H1 (cell line): ENCODE results near the gene PTPRH. TPM values are rescaled to one million over a fixed set of nuclear protein-coding genes. Genes with fewer than 3 reads are reported as not detected.

ENCODE experiments used
- CTCF ChIA-PET: fragments of 300-600 bp; sonication (Branson Sonifier 250); formaldehyde crosslinking; loops from one replicate; lab custom pipeline; 2021; ENCODE audit not compliant: partially characterized antibody; lab: Charles Lee
- POLR2A ChIA-PET: fragments of 300-600 bp; sonication (Branson Sonifier 250); formaldehyde crosslinking; loops from one replicate; lab custom pipeline; 2021; ENCODE audit warnings: inconsistent platforms; ENCODE audit not compliant: partially characterized antibody; lab: Charles Lee
- DNase-seq, 2 experiments: peaks; one replicate each; pipeline versions ENCODE4 v3.0.0 to v3.0.0-alpha.2; 2010 to 2022; ENCODE audit warnings: low spot score in 2 of 2, low read depth in 1 of 2, mixed read lengths in 1 of 2
- FAIRE-seq: peaks from 2 replicates; lab custom pipeline; 2011; peaks lifted over from hg19 to GRCh38; lab: Jason Lieb, UNC
- H2AFZ ChIP-seq: 2 replicates; pipeline ENCODE4 v1.8.1; 2012; ENCODE audit warnings: low read length, inconsistent platforms
- H2AK5ac ChIP-seq: 2 replicates; pipeline ENCODE4 v1.6.1; 2013; ENCODE audit warnings: low read depth, low read length
- H2BK120ac ChIP-seq: replicated peaks from 2 replicates; pipeline ENCODE3; 2013; ENCODE audit warnings: low read depth, low read length, inconsistent platforms
- H2BK12ac ChIP-seq: 2 replicates; pipeline ENCODE4 v1.6.1; 2013; ENCODE audit warnings: low read depth, low read length
- H2BK15ac ChIP-seq: 2 replicates; pipeline ENCODE4 v1.6.1; 2013; ENCODE audit warnings: low read length
- H2BK20ac ChIP-seq: 2 replicates; pipeline ENCODE4 v1.6.1; 2013; ENCODE audit warnings: low read length
- H2BK5ac ChIP-seq: 2 replicates; pipeline ENCODE4 v1.6.1; 2013; ENCODE audit warnings: low read depth, low read length
- H3K14ac ChIP-seq: 2 replicates; pipeline ENCODE4 v1.6.1; 2013; ENCODE audit warnings: inconsistent platforms; ENCODE audit not compliant: insufficient read length
- H3K18ac ChIP-seq: 2 replicates; pipeline ENCODE4 v1.6.1; 2013; ENCODE audit warnings: low read length; ENCODE audit errors: extremely low read depth
- H3K23ac ChIP-seq: 2 replicates; pipeline ENCODE4 v1.6.1; 2013; ENCODE audit warnings: inconsistent platforms; ENCODE audit not compliant: insufficient read length
- H3K23me2 ChIP-seq: 2 replicates; pipeline ENCODE4 v1.6.1; 2013; ENCODE audit warnings: low read depth, low read length
- H3K27ac ChIP-seq: 2 replicates; pipeline ENCODE4 v1.6.1; 2011; ENCODE audit warnings: low read depth, low read length, inconsistent platforms
- H3K27me3 ChIP-seq, 4 experiments: replicated peaks in 1 of 4; 1 replicate in 1 of 4; 2 replicates in 3 of 4; pipeline versions ENCODE4 v1.6.1 to v1.8.1; 2011 to 2013; ENCODE audit warnings: low read length in 3 of 4, mild to moderate bottlenecking in 3 of 4, inconsistent platforms in 2 of 4, mixed read lengths in 2 of 4, moderate library complexity in 1 of 4; ENCODE audit not compliant: control insufficient read depth in 3 of 4, insufficient read depth in 3 of 4; ENCODE audit errors: extremely low read depth in 1 of 4
- H3K36me3 ChIP-seq, 4 experiments: 2 replicates each; pipeline versions ENCODE4 v1.6.1 to v1.8.1; 2011 to 2013; ENCODE audit warnings: mild to moderate bottlenecking in 4 of 4, low read length in 3 of 4, moderate library complexity in 2 of 4, control low read depth in 1 of 4, inconsistent platforms in 1 of 4; ENCODE audit not compliant: insufficient read depth in 4 of 4, control insufficient read depth in 2 of 4
- H3K4ac ChIP-seq: replicated peaks from 2 replicates; pipeline ENCODE3; 2013; ENCODE audit warnings: low read length, low read depth, mixed read lengths, inconsistent platforms; ENCODE audit not compliant: insufficient read length
- H3K4me1 ChIP-seq, 4 experiments: replicated peaks in 1 of 4; 1 replicate in 1 of 4; 2 replicates in 3 of 4; pipeline versions ENCODE4 v1.6.1 to v1.8.1; 2011 to 2013; ENCODE audit warnings: low read length in 3 of 4, inconsistent platforms in 2 of 4, mixed read lengths in 1 of 4; ENCODE audit not compliant: insufficient read depth in 4 of 4, control insufficient read depth in 3 of 4
- H3K4me2 ChIP-seq, 2 experiments: 2 replicates each; pipeline versions ENCODE4 v1.6.1 to v1.8.1; 2011 to 2013; ENCODE audit warnings: low read depth in 2 of 2, low read length in 2 of 2, control low read depth in 1 of 2, inconsistent platforms in 1 of 2, mild to moderate bottlenecking in 1 of 2; ENCODE audit not compliant: insufficient read depth in 1 of 2
- H3K4me3 ChIP-seq, 4 experiments: fragments of 200-600, 300-600 bp in 1 of 4; sonication (generic), shearing (Covaris generic), sonication (Bioruptor Twin) in 1 of 4; 2 replicates each; pipeline versions ENCODE4 v1.5.1 to v1.8.1; 2011 to 2016; ENCODE audit warnings: low read length in 4 of 4, low read depth in 3 of 4, control low read depth in 2 of 4, inconsistent platforms in 2 of 4, mild to moderate bottlenecking in 2 of 4, mixed read lengths in 1 of 4, moderate library complexity in 1 of 4; ENCODE audit not compliant: insufficient read depth in 2 of 4; ENCODE audit errors: extremely low read depth in 1 of 4
- H3K56ac ChIP-seq: replicated peaks from 2 replicates; pipeline ENCODE3; 2013; ENCODE audit warnings: low read depth, mild to moderate bottlenecking, mixed read lengths, low read length, inconsistent platforms; ENCODE audit not compliant: insufficient read length
- H3K79me1 ChIP-seq: 2 replicates; pipeline ENCODE4 v1.6.1; 2013; ENCODE audit warnings: low read depth, low read length, control low read depth
- H3K79me2 ChIP-seq, 2 experiments: 2 replicates each; pipeline versions ENCODE4 v1.6.1 to v1.8.1; 2012 to 2013; ENCODE audit warnings: low read length in 2 of 2, mild to moderate bottlenecking in 2 of 2, inconsistent platforms in 1 of 2; ENCODE audit not compliant: insufficient read depth in 2 of 2, control insufficient read depth in 1 of 2
- H3K9ac ChIP-seq, 4 experiments: replicated peaks in 1 of 4; 1 replicate in 1 of 4; 2 replicates in 3 of 4; pipeline versions ENCODE4 v1.6.1 to v1.8.1; 2011 to 2013; ENCODE audit warnings: low read depth in 3 of 4, low read length in 3 of 4, control low read depth in 2 of 4, mild to moderate bottlenecking in 2 of 4, moderate library complexity in 2 of 4, inconsistent platforms in 1 of 4; ENCODE audit errors: extremely low read depth in 1 of 4
- H3K9me3 ChIP-seq, 2 experiments: 2 replicates each; pipeline versions ENCODE4 v1.6.1 to v1.8.1; 2012 to 2013; ENCODE audit warnings: mild to moderate bottlenecking in 2 of 2, moderate library complexity in 2 of 2, control low read depth in 1 of 2, inconsistent platforms in 1 of 2, low read depth in 1 of 2, low read length in 1 of 2, mixed read lengths in 1 of 2; ENCODE audit not compliant: insufficient read depth in 2 of 2
- H4K20me1 ChIP-seq, 2 experiments: replicated peaks in 1 of 2; 2 replicates each; pipeline versions ENCODE3 to v1.8.1; 2011 to 2013; ENCODE audit warnings: inconsistent platforms in 2 of 2, low read length in 2 of 2, mild to moderate bottlenecking in 1 of 2; ENCODE audit not compliant: insufficient read depth in 2 of 2, control insufficient read depth in 1 of 2
- H4K5ac ChIP-seq: 2 replicates; pipeline ENCODE4 v1.6.1; 2013; ENCODE audit warnings: low read length, low read depth, mixed read lengths, inconsistent platforms; ENCODE audit not compliant: insufficient read length
- H4K8ac ChIP-seq: 2 replicates; pipeline ENCODE4 v1.8.0; 2013; ENCODE audit warnings: mild to moderate bottlenecking, moderate library complexity, low read length, inconsistent platforms; ENCODE audit not compliant: insufficient read depth; ENCODE audit errors: extremely low read depth
- H4K91ac ChIP-seq: replicated peaks from 2 replicates; pipeline ENCODE3; 2013; ENCODE audit warnings: low read length, mixed read lengths, inconsistent platforms; ENCODE audit not compliant: insufficient read length
- CEBPB ChIP-seq: IDR thresholded peaks from 2 replicates; pipeline ENCODE4 v1.6.1; 2012; ENCODE audit warnings: low read depth, low read length
- EGR1 ChIP-seq: IDR thresholded peaks from 2 replicates; pipeline ENCODE4 v1.6.1; 2011; ENCODE audit warnings: low read depth, low read length, borderline replicate concordance
- EZH2 ChIP-seq: fragments of 200-600 bp; sonication (generic); IDR thresholded peaks from 2 replicates; pipeline ENCODE4 v1.7.1; 2012; ENCODE audit warnings: low read depth, mild to moderate bottlenecking, moderate library complexity, low read length, inconsistent platforms; ENCODE audit not compliant: severe bottlenecking
- KDM1A ChIP-seq: fragments of 200-600, 300-600 bp; sonication (generic); IDR thresholded peaks from 2 replicates; pipeline ENCODE4 v1.7.1; 2016; ENCODE audit warnings: mild to moderate bottlenecking, low read length, borderline replicate concordance
- MAX ChIP-seq: IDR thresholded peaks from 2 replicates; pipeline ENCODE4 v1.6.1; 2012; ENCODE audit warnings: inconsistent platforms
- RBBP5 ChIP-seq: IDR thresholded peaks from 2 replicates; pipeline ENCODE4 v1.7.1; 2012; ENCODE audit warnings: low read depth, mild to moderate bottlenecking, inconsistent platforms, low read length, moderate library complexity, borderline replicate concordance
- RXRA ChIP-seq: IDR thresholded peaks from 2 replicates; pipeline ENCODE4 v1.6.1; 2011; ENCODE audit warnings: low read depth, mild to moderate bottlenecking, low read length, moderate library complexity; ENCODE audit not compliant: insufficient read depth
- SAP30 ChIP-seq: fragments of 300-600 bp; sonication (generic); IDR thresholded peaks from 2 replicates; pipeline ENCODE4 v1.7.1; 2012; ENCODE audit warnings: low read length, moderate library complexity, mild to moderate bottlenecking, inconsistent platforms; ENCODE audit not compliant: insufficient read depth, insufficient replicate concordance
- SIRT6 ChIP-seq: IDR thresholded peaks from one replicate; pipeline ENCODE4 v1.7.1; 2012; ENCODE audit warnings: low read length, inconsistent platforms
- SIX5 ChIP-seq: IDR thresholded peaks from 2 replicates; pipeline ENCODE4 v1.6.1; 2011; ENCODE audit warnings: mild to moderate bottlenecking, low read depth, low read length
- SP1 ChIP-seq: IDR thresholded peaks from 2 replicates; pipeline ENCODE4 v1.6.1; 2011; ENCODE audit warnings: low read depth, low read length
- SUZ12 ChIP-seq: fragments of 200-600 bp; sonication (generic); IDR thresholded peaks from 2 replicates; pipeline ENCODE4 v1.6.1; 2012; ENCODE audit warnings: mild to moderate bottlenecking, inconsistent platforms, low read length, moderate library complexity, mixed read lengths
- TAF1 ChIP-seq: IDR thresholded peaks from 2 replicates; pipeline ENCODE4 v1.6.1; 2011; ENCODE audit warnings: mild to moderate bottlenecking, low read depth, low read length
- TAF7 ChIP-seq: optimal IDR thresholded peaks from 2 replicates; pipeline ENCODE3; 2011; ENCODE audit warnings: low read depth, mild to moderate bottlenecking, inconsistent platforms, low read length, moderate library complexity, borderline replicate concordance
- WGBS, 2 experiments: shearing (Covaris generic) in 1 of 2; methylation state at CpG; one replicate each; pipeline versions ENCODE4 v1.1.6 to v1.1.7; 2013 to 2015; ENCODE audit warnings: low lambda C conversion rate in 2 of 2, mixed read lengths in 2 of 2, inconsistent platforms in 1 of 2, low coverage in 1 of 2, missing lambda C conversion rate in 1 of 2; ENCODE audit not compliant: insufficient replicate concordance in 2 of 2, insufficient coverage in 1 of 2, insufficient read length in 1 of 2; ENCODE audit errors: extremely low coverage in 1 of 2, missing lambda C conversion rate in 1 of 2; 5-methylcytosine and 5-hydroxymethylcytosine counted together
- polyA plus RNA-seq, 7 experiments: library from polyadenylated mRNA; depleted of rRNA in 3 of 7; stranded (reverse) in 5 of 7; unstranded in 2 of 7; fragments of >200 nt in 5 of 7; fragments of 200-250 nt in 2 of 7; gene quantifications; 1 replicate in 5 of 7; 2 replicates in 1 of 7; 4 replicates in 1 of 7; pipeline versions ENCODE4 v1.2.1 to v1.2.3, GENCODE V29; 2011 to 2013; ENCODE audit warnings: missing spikeins in 2 of 7, mixed read lengths in 2 of 7
- total RNA-seq: library from RNA; stranded (reverse); fragmentation: NEBNext Ultra II Directional; extraction: Animal tissue kit (Norgen Biotek cat#: 25700); gene quantifications from 2 replicates; pipeline ENCODE4 v1.2.1, GENCODE V29; 2021

PTPRH gene
- total and polyA plus RNA-seq, 2 of the 8 experiments (the other 6 are each of a cell fraction or from before 2014, with no cell fraction given), result 0.30 to 0.39 TPM

GRCh38 chr19:55131421-55131820 is 77.9 kb downstream of the PTPRH start:
- 94% methylated on average over 16 of the region's 16 CpGs; no CpG with 5 or more reads in 1 of the 2 experiments for WGBS, 2 experiments
- H3K23me2 ChIP-seq, result no peaks in the 10 kb centered on the region; the same call in 1 of the 2 replicates
- no peak for TF ChIP-seq EZH2
- TF ChIP-seq SP1, result no peak
- no peak for TF ChIP-seq RBBP5
- TF ChIP-seq SUZ12, result no peak
- no peak for TF ChIP-seq CEBPB
- TF ChIP-seq TAF1, result no peak
- no peak for TF ChIP-seq MAX
- no peak for TF ChIP-seq KDM1A
- no peak for TF ChIP-seq TAF7
- TF ChIP-seq EGR1, result no peak
- no peak for TF ChIP-seq RXRA
- no peak for TF ChIP-seq SIX5
- TF ChIP-seq SIRT6, result no peak
- TF ChIP-seq SAP30, result no peak

More at GRCh38 chr19:55131421-55131820, 77.9 kb downstream of the PTPRH start:
- Histone ChIP-seq H3K4me1 (peaks cover 0 to 2% (median 0%) of the 10 kb centered on the region in 4 experiments; a peak in 1 of 7 replicates), H3K9me3 (no peaks in the 10 kb centered on the region), H2BK12ac (no peak overlapping the region), H3K4ac (no peak overlapping the region), H3K56ac (no peak overlapping the region), H2BK120ac (no peak overlapping the region), H3K27me3 (no peaks in the 10 kb centered on the region), H4K91ac (no peak overlapping the region), H3K79me2 (no peaks in the 10 kb centered on the region), H3K9ac (no peak overlapping the region), H3K36me3 (peaks cover 0 to 16% (median 2%) of the 10 kb centered on the region in 4 experiments; a peak in 3 of 8 replicates), H2AFZ (no peak overlapping the region), H2BK5ac (no peak overlapping the region), H3K4me3 (no peak overlapping the region), H3K18ac (no peak overlapping the region), H3K23ac (no peak overlapping the region), H2BK20ac (no peak overlapping the region), H2AK5ac (no peak overlapping the region), H3K14ac (no peak overlapping the region), H3K79me1 (no peaks in the 10 kb centered on the region), H4K8ac (no peak overlapping the region), H4K5ac (no peak overlapping the region), H3K27ac (no peak overlapping the region), H4K20me1 (no peaks in the 10 kb centered on the region), H3K4me2 (no peak overlapping the region), H2BK15ac (no peak overlapping the region)
- DNase-seq, result no peak
- CTCF ChIA-PET, result interaction anchor here (1.2 to 1.5 kb wide), 2 partner anchors 29 to 287 kb away, joined by 3 to 4 read pairs; no protein-coding TSS in a partner anchor
- POLR2A ChIA-PET, result interaction anchor here (0.8 to 2.1 kb wide), 3 partner anchors 10 to 44 kb away, joined by 4 to 7 read pairs (median 5); partner anchors contain the start of gene PPP1R12C
- FAIRE-seq, result no peak
